Neural cell (in vitro differentiated cells): ENCODE measurements around the gene SLC22A16. TPM values are rescaled to one million over a fixed set of nuclear protein-coding genes. Genes with fewer than 3 reads are reported as not detected.

Experiments used
- H2AFZ ChIP-seq: fragments of 200-600, 300-800 bp; sonication (generic), shearing (Covaris generic); 2 replicates; pipeline ENCODE4 v1.6.0; 2014; ENCODE audit warnings: low read depth, mild to moderate bottlenecking, antibody characterized with exemption, low read length, moderate library complexity
- H3F3A ChIP-seq: fragments of 200-600 bp; shearing (Covaris generic); 2 replicates; pipeline ENCODE4 v1.6.1; 2016; ENCODE audit warnings: mild to moderate bottlenecking, moderate library complexity, mixed read lengths, antibody characterized with exemption, low read length; ENCODE audit not compliant: insufficient read depth, poor library complexity, severe bottlenecking
- H3K27ac ChIP-seq: fragments of 200-600, 300-800 bp; sonication (generic), shearing (Covaris generic); 2 replicates; pipeline ENCODE4 v1.5.1; 2014; ENCODE audit warnings: mild to moderate bottlenecking, low read length, moderate library complexity
- H3K27me3 ChIP-seq: fragments of 300-800, 200-600 bp; sonication (generic), shearing (Covaris generic); 2 replicates; pipeline ENCODE4 v1.6.0; 2014; ENCODE audit warnings: mild to moderate bottlenecking, low read depth, low read length, moderate library complexity; ENCODE audit not compliant: insufficient read depth
- H3K36me3 ChIP-seq: fragments of 300-800, 200-600 bp; sonication (generic), shearing (Covaris generic); 2 replicates; pipeline ENCODE4 v1.5.1; 2014; ENCODE audit warnings: mild to moderate bottlenecking, antibody characterized with exemption, low read length, moderate library complexity; ENCODE audit not compliant: insufficient read depth
- H3K4me2 ChIP-seq: fragments of 300-800, 200-600 bp; sonication (generic), shearing (Covaris generic); 2 replicates; pipeline ENCODE4 v1.6.0; 2014; ENCODE audit warnings: mild to moderate bottlenecking, low read length
- H3K4me3 ChIP-seq: fragments of 300-800, 200-600 bp; sonication (generic), shearing (Covaris generic); 2 replicates; pipeline ENCODE4 v1.5.1; 2014; ENCODE audit warnings: mild to moderate bottlenecking, low read length, moderate library complexity
- H3K79me2 ChIP-seq: fragments of 200-600 bp; shearing (Covaris generic); replicated peaks from 2 replicates; pipeline ENCODE4 v1.6.0; 2014; ENCODE audit warnings: mild to moderate bottlenecking, low read length, moderate library complexity; ENCODE audit not compliant: insufficient read depth
- H3K9ac ChIP-seq: fragments of 300-800, 200-600 bp; sonication (generic), shearing (Covaris generic); 2 replicates; pipeline ENCODE4 v1.6.1; 2016; ENCODE audit warnings: mild to moderate bottlenecking, low read length, mixed read lengths
- H3K9me2 ChIP-seq: fragments of 200-600 bp; shearing (Covaris generic); 2 replicates; pipeline ENCODE4 v1.6.1; 2016; ENCODE audit warnings: mild to moderate bottlenecking, low read length, mixed read lengths; ENCODE audit not compliant: insufficient read depth
- H3K9me3 ChIP-seq: fragments of 200-600, 300-800 bp; sonication (generic), shearing (Covaris generic); 2 replicates; pipeline ENCODE4 v1.6.1; 2016; ENCODE audit warnings: mild to moderate bottlenecking, mixed run types, low read length, moderate library complexity, mixed read lengths
- H4K20me1 ChIP-seq: fragments of 200-600 bp; shearing (Covaris generic); 2 replicates; pipeline ENCODE4 v1.6.1; 2016; ENCODE audit warnings: mild to moderate bottlenecking, mixed run types; ENCODE audit not compliant: insufficient read depth
- EP300 ChIP-seq: fragments of 450-650 bp; conservative IDR thresholded peaks from 2 replicates; pipeline ENCODE4 v1.6.1; 2014; ENCODE audit warnings: antibody characterized with exemption, mild to moderate bottlenecking, moderate library complexity; ENCODE audit not compliant: poor library complexity, severe bottlenecking
- EZH2 ChIP-seq: fragments of 200-600, 300-800 bp; shearing (Covaris generic), sonication (generic); IDR thresholded peaks from 2 replicates; pipeline ENCODE4 v1.6.1; 2014; ENCODE audit warnings: antibody characterized with exemption, low read length, borderline replicate concordance, mild to moderate bottlenecking; ENCODE audit not compliant: insufficient read depth, poor library complexity, severe bottlenecking
- MXI1 ChIP-seq: fragments of 450-650 bp; conservative IDR thresholded peaks from 2 replicates; pipeline ENCODE4 v1.6.1; 2014; ENCODE audit warnings: antibody characterized with exemption, mild to moderate bottlenecking; ENCODE audit not compliant: poor library complexity, severe bottlenecking
- POLR2AphosphoS5 ChIP-seq: IDR thresholded peaks from 2 replicates; pipeline ENCODE4 v1.6.1; 2012
- RAD21 ChIP-seq: fragments of 450-650 bp; conservative IDR thresholded peaks from 2 replicates; pipeline ENCODE4 v1.6.1; 2014; ENCODE audit warnings: antibody characterized with exemption, mild to moderate bottlenecking, moderate library complexity
- SMC3 ChIP-seq: fragments of 450-650 bp; conservative IDR thresholded peaks from 2 replicates; pipeline ENCODE4 v1.6.1; 2014; ENCODE audit warnings: antibody characterized with exemption, mild to moderate bottlenecking, moderate library complexity; ENCODE audit not compliant: poor library complexity
- TAF1 ChIP-seq: IDR thresholded peaks from 2 replicates; pipeline ENCODE4 v1.6.1; 2012; ENCODE audit warnings: low read depth
- polyA plus RNA-seq: library from polyadenylated mRNA; depleted of rRNA; stranded (reverse); fragments of >200 nt; gene quantifications from 2 replicates; pipeline ENCODE4 v1.2.3, GENCODE V29; 2014
- TF ChIP-seq, protein P1 (sequence below): IDR thresholded peaks from 2 replicates; pipeline ENCODE4 v1.6.1; 2012; ENCODE audit warnings: borderline replicate concordance
- TF ChIP-seq, protein P2 (sequence below): fragments of 450-650 bp; IDR thresholded peaks from 2 replicates; pipeline ENCODE4 v1.5.1; 2014; ENCODE audit warnings: antibody characterized with exemption, mild to moderate bottlenecking, moderate library complexity; ENCODE audit not compliant: poor library complexity, severe bottlenecking

The SLC22A16 gene
- polyA plus RNA-seq, 1 donor from 2014 or later, result not detected

DNA sequence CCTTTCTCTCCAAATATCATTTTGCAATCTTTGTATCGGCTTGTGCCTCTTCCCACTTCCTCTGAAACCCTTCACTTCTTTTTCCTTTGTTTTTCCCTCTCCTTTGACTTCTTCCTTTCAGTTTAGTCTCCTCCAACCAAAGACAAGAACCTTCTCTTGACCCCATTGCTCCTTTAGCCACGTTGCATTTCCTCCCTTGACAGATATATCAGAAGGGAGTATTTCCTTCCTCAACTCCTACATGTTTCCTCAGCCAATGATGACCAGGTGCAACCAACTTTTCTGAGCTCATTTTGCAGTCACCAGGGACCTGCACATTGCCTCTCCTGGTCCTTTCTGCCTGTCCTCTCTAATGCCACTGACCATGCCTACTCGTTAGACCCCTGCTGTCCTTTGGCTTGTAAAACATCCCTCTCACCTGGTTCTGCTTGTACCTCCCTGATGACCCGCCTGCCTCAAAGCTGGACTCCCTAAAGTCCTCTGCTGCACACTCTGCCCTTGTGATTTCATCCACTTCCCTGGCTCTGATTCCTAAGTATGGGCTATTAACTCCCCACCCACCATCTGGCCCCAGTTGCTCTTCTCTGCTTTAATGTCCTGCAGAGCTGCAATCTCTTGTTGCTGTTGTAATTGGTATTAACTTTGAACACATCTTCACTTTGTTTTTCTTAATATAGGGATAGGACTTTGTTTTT is 27.4 kb downstream of the SLC22A16 start:
- H3K27ac ChIP-seq, result no peak overlapping the region
- H3K9ac ChIP-seq, result no peak overlapping the region
- H2AFZ ChIP-seq, result no peak overlapping the region
- no peaks in the 10 kb centered on the region for H3K9me3 ChIP-seq
- H3K4me3 ChIP-seq, result no peak overlapping the region
- no peaks in the 10 kb centered on the region for H3K9me2 ChIP-seq
- H3K36me3 ChIP-seq, result no peaks in the 10 kb centered on the region
- no peaks in the 10 kb centered on the region for H3K27me3 ChIP-seq
- H4K20me1 ChIP-seq, result no peaks in the 10 kb centered on the region
- no peak for TF ChIP-seq TAF1
- TF ChIP-seq, protein P1, sequence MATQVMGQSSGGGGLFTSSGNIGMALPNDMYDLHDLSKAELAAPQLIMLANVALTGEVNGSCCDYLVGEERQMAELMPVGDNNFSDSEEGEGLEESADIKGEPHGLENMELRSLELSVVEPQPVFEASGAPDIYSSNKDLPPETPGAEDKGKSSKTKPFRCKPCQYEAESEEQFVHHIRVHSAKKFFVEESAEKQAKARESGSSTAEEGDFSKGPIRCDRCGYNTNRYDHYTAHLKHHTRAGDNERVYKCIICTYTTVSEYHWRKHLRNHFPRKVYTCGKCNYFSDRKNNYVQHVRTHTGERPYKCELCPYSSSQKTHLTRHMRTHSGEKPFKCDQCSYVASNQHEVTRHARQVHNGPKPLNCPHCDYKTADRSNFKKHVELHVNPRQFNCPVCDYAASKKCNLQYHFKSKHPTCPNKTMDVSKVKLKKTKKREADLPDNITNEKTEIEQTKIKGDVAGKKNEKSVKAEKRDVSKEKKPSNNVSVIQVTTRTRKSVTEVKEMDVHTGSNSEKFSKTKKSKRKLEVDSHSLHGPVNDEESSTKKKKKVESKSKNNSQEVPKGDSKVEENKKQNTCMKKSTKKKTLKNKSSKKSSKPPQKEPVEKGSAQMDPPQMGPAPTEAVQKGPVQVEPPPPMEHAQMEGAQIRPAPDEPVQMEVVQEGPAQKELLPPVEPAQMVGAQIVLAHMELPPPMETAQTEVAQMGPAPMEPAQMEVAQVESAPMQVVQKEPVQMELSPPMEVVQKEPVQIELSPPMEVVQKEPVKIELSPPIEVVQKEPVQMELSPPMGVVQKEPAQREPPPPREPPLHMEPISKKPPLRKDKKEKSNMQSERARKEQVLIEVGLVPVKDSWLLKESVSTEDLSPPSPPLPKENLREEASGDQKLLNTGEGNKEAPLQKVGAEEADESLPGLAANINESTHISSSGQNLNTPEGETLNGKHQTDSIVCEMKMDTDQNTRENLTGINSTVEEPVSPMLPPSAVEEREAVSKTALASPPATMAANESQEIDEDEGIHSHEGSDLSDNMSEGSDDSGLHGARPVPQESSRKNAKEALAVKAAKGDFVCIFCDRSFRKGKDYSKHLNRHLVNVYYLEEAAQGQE, result no peak
- no peak for TF ChIP-seq SMC3
- no peaks in the 10 kb centered on the region for H3F3A ChIP-seq
- no peaks in the 10 kb centered on the region for H3K79me2 ChIP-seq
- no peak overlapping the region for H3K4me2 ChIP-seq

DNA sequence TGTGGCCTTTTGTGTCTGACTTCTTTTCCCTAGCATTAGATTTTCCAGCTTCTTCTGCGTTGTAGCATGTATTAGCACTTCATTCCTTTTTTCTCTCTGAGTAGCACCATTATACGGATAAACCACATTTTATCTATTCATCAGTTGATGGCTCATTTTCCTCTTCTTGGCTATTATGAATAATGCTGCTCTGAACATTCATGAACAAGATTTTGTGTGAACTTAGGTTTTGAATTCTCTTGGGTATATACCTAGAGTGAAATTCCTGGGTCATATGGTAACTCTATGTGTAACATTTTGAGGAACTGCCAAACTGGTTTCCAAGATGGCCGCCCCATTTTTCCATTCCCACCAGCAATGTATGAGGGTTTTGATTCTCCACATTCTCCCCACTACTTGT is 28.7 kb downstream of the SLC22A16 start:
- Histone ChIP-seq H3K9ac (no peak overlapping the region), H3K4me3 (no peak overlapping the region), H4K20me1 (no peaks in the 10 kb centered on the region), H3K27ac (no peak overlapping the region), H3K27me3 (no peaks in the 10 kb centered on the region), H3K36me3 (no peaks in the 10 kb centered on the region), H3K4me2 (no peak overlapping the region), H3F3A (no peaks in the 10 kb centered on the region), H2AFZ (no peak overlapping the region), H3K9me2 (no peaks in the 10 kb centered on the region), H3K79me2 (no peaks in the 10 kb centered on the region), H3K9me3 (no peaks in the 10 kb centered on the region)
- TF ChIP-seq MXI1 (no peak), SMC3 (no peak), TAF1 (no peak), RAD21 (no peak), EP300 (no peak), POLR2AphosphoS5 (no peak), EZH2 (no peak)
- TF ChIP-seq, protein P2, sequence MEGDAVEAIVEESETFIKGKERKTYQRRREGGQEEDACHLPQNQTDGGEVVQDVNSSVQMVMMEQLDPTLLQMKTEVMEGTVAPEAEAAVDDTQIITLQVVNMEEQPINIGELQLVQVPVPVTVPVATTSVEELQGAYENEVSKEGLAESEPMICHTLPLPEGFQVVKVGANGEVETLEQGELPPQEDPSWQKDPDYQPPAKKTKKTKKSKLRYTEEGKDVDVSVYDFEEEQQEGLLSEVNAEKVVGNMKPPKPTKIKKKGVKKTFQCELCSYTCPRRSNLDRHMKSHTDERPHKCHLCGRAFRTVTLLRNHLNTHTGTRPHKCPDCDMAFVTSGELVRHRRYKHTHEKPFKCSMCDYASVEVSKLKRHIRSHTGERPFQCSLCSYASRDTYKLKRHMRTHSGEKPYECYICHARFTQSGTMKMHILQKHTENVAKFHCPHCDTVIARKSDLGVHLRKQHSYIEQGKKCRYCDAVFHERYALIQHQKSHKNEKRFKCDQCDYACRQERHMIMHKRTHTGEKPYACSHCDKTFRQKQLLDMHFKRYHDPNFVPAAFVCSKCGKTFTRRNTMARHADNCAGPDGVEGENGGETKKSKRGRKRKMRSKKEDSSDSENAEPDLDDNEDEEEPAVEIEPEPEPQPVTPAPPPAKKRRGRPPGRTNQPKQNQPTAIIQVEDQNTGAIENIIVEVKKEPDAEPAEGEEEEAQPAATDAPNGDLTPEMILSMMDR, result no peak
- TF ChIP-seq, protein P1, result no peak
